NCI-H774 (cell line): ENCODE results near the gene CHSY1.

Experiments used
- DNase-seq: peaks from one replicate; lab custom pipeline; 2025; lab: John Stamatoyannopoulos, UW

Gene CHSY1

GRCh38 chr15:101171954-101172353 lies 79.9 kb downstream of the CHSY1 start:
- no peak for DNase-seq

GRCh38 chr15:101170568-101171350 lies 81.1 kb downstream of the CHSY1 start:
- DNase-seq = no peak

- DNase-seq = no peak
Observed at GRCh38 chr15:101169495-101170071, 82.3 kb downstream of the CHSY1 start.

- DNase-seq = no peak
Observed at GRCh38 chr15:101168898-101169494, 82.9 kb downstream of the CHSY1 start.

GRCh38 chr15:101168463-101168824 lies 83.4 kb downstream of the CHSY1 start:
- DNase-seq = no peak

GRCh38 chr15:101167753-101168462 lies 83.9 kb downstream of the CHSY1 start:
- DNase-seq = no peak

GRCh38 chr15:101167411-101167752 lies 84.5 kb downstream of the CHSY1 start:
- no peak for DNase-seq

GRCh38 chr15:101165905-101166471 lies 85.9 kb downstream of the CHSY1 start:
- DNase-seq = no peak

- DNase-seq = no peak
Observed at GRCh38 chr15:101162701-101163483, 89.0 kb downstream of the CHSY1 start.

- DNase-seq = no peak
Observed at GRCh38 chr15:101161656-101162055, 90.2 kb downstream of the CHSY1 start.

- no peak for DNase-seq
Observed at GRCh38 chr15:101159936-101160815, 91.7 kb downstream of the CHSY1 start.

- no peak for DNase-seq
Observed at GRCh38 chr15:101159096-101159935, 92.5 kb downstream of the CHSY1 start.

GRCh38 chr15:101158166-101159095 lies 93.4 kb downstream of the CHSY1 start:
- no peak for DNase-seq

- DNase-seq = no peak
Observed at GRCh38 chr15:101157721-101158120, 94.1 kb downstream of the CHSY1 start.

GRCh38 chr15:101156509-101157159 lies 95.2 kb downstream of the CHSY1 start:
- DNase-seq = no peak

- DNase-seq = no peak
Observed at GRCh38 chr15:101156061-101156460, 95.8 kb downstream of the CHSY1 start.

- no peak for DNase-seq
Observed at GRCh38 chr15:101153801-101154656, 97.8 kb downstream of the CHSY1 start.
